K562 (cell line): Measurements from ENCODE around the gene FERMT3. TPM values are rescaled to one million over a fixed set of nuclear protein-coding genes. Genes with fewer than 3 reads are reported as not detected.
A peak's percentile ranks its signal among the peaks of the same experiment; 100 is the strongest.

Source experiments
- CBFA2T2 ChIP-seq: fragments of 450-650 bp; conservative IDR thresholded peaks from 2 replicates; pipeline ENCODE4 v1.6.1; 2017; ENCODE audit warnings: mild to moderate bottlenecking
- ELF1 ChIP-seq: fragments of 200-800 bp; sonication (Bioruptor generic); IDR thresholded peaks from 2 replicates; pipeline ENCODE4 v1.6.1; 2016; ENCODE audit warnings: missing genetic modification characterization, missing compliant biosample characterization
- ESRRB ChIP-seq: fragments of 250-450 bp; sonication (Bioruptor Pico); IDR thresholded peaks from 2 replicates; pipeline ENCODE4 v1.5.0; 2020; ENCODE audit warnings: mild to moderate bottlenecking, moderate library complexity, borderline replicate concordance
- ETV5 ChIP-seq: sonication (generic); formaldehyde crosslinking; IDR thresholded peaks from 2 replicates; pipeline ENCODE4 v1.4.0; 2020; ENCODE audit warnings: low read depth, mild to moderate bottlenecking, missing genetic modification reagents
- NCOA1 ChIP-seq: fragments of 450-650 bp; IDR thresholded peaks from 2 replicates; pipeline ENCODE4 v1.6.1; 2016; ENCODE audit warnings: low read depth
- NFATC3 ChIP-seq: fragments of 450-650 bp; IDR thresholded peaks from 2 replicates; pipeline ENCODE4 v1.6.1; 2017; ENCODE audit warnings: mild to moderate bottlenecking
- RBM22 ChIP-seq: fragments of 200-400 bp; formaldehyde crosslinking; IDR thresholded peaks from 2 replicates; pipeline ENCODE4 v1.6.1; 2018; ENCODE audit warnings: low read length, low read depth; ENCODE audit not compliant: poor library complexity, severe bottlenecking
- TARDBP ChIP-seq: fragments of 450-650 bp; IDR thresholded peaks from 2 replicates; pipeline ENCODE4 v1.6.1; 2016
- TRIM28 ChIP-seq: fragments of 450-650 bp; IDR thresholded peaks from 2 replicates; pipeline ENCODE4 v1.6.1; 2017
- YY1 ChIP-seq, 3 experiments: IDR thresholded peaks; 2 replicates each; pipeline ENCODE4 v1.6.1; 2011; ENCODE audit warnings: low read length in 2 of 3, mild to moderate bottlenecking in 2 of 3, moderate library complexity in 2 of 3, borderline replicate concordance in 1 of 3, control low read depth in 1 of 3, low read depth in 1 of 3; ENCODE audit not compliant: insufficient read depth in 3 of 3, insufficient replicate concordance in 2 of 3, control insufficient read depth in 1 of 3, insufficient read length in 1 of 3; ENCODE audit errors: extremely low read depth in 1 of 3
- ZNF232 ChIP-seq: sonication (generic); formaldehyde crosslinking; IDR thresholded peaks from 2 replicates; pipeline ENCODE4 v1.8.0; 2022; ENCODE audit warnings: mild to moderate bottlenecking, missing genetic modification reagents
- ZNF436 ChIP-seq: fragments of 250-450, 450-650 bp; sonication (Bioruptor Pico); formaldehyde crosslinking; IDR thresholded peaks from 2 replicates; pipeline ENCODE4 v1.7.0; 2020; ENCODE audit warnings: mild to moderate bottlenecking
- ZNF561 ChIP-seq: fragments of 450-650 bp; formaldehyde crosslinking; conservative IDR thresholded peaks from 2 replicates; pipeline ENCODE4 v1.4.0; 2020; ENCODE audit warnings: mild to moderate bottlenecking, moderate library complexity
- ZNF778 ChIP-seq: fragments of 450-650 bp; formaldehyde crosslinking; IDR thresholded peaks from 2 replicates; pipeline ENCODE4 v1.4.0; 2020; ENCODE audit warnings: mild to moderate bottlenecking, moderate library complexity
- polyA plus RNA-seq, 8 experiments: library from polyadenylated mRNA; depleted of rRNA in 4 of 8; stranded (reverse) in 5 of 8; unstranded in 3 of 8; fragments of >200 nt; fragmentation: Nextera tagmentation in 2 of 8; fragmentation: Illumina TruSeq in 1 of 8; extraction: Ambion mirVana in 2 of 8; extraction: Trizol in 1 of 8; gene quantifications; 2 replicates each; pipeline versions ENCODE4 v1.2.1 to v1.2.3, GENCODE V29; 2011 to 2014; ENCODE audit warnings: inconsistent platforms in 1 of 8, missing spikeins in 1 of 8
- total RNA-seq, 7 experiments: library from RNA; depleted of rRNA in 6 of 7; stranded (reverse); fragments of >200 nt in 6 of 7; fragmentation: Illumina TruSeq in 2 of 7; extraction: Trizol in 2 of 7; gene quantifications; 2 replicates each; pipeline versions ENCODE4 v1.2.1 to v1.2.3, GENCODE V29; 2011 to 2021; ENCODE audit warnings: low replicate concordance in 1 of 7
- TF ChIP-seq, protein P1 (sequence below): sonication (generic); formaldehyde crosslinking; IDR thresholded peaks from 2 replicates; pipeline ENCODE4 v1.8.0; 2022; ENCODE audit warnings: mild to moderate bottlenecking, missing genetic modification reagents
- TF ChIP-seq, protein P2 (sequence below), 3 experiments: IDR thresholded peaks in 2 of 3; conservative IDR thresholded peaks in 1 of 3; 2 replicates each; pipeline ENCODE4 v1.5.1; 2011 to 2012; ENCODE audit warnings: low read length in 3 of 3, mild to moderate bottlenecking in 3 of 3, control low read depth in 2 of 3, improper control_type of control experiment in 1 of 3, inconsistent platforms in 1 of 3, low read depth in 1 of 3, mixed read lengths in 1 of 3, moderate library complexity in 1 of 3; ENCODE audit not compliant: insufficient read depth in 2 of 3
- TF ChIP-seq, protein P3 (sequence below): IDR thresholded peaks from 2 replicates; pipeline ENCODE4 v1.6.1; 2011; ENCODE audit warnings: borderline replicate concordance, low read depth, mild to moderate bottlenecking, moderate library complexity, low read length; ENCODE audit not compliant: insufficient read depth, poor library complexity, severe bottlenecking
- TF ChIP-seq, protein P4 (sequence below): fragments of 450-650 bp; formaldehyde crosslinking; IDR thresholded peaks from 2 replicates; pipeline ENCODE4 v1.4.0; 2022; ENCODE audit warnings: mild to moderate bottlenecking, moderate library complexity
- TF ChIP-seq, protein P5 (sequence below): sonication (generic); formaldehyde crosslinking; IDR thresholded peaks from 2 replicates; pipeline ENCODE4 v1.9.0; 2022; ENCODE audit warnings: mild to moderate bottlenecking, missing genetic modification reagents

FERMT3 gene
- total and polyA plus RNA-seq, 9 of the 15 experiments (the other 6 are each of a cell fraction or from before 2014, with no cell fraction given) = 3.2 to 275 (median 79.7) TPM

DNA sequence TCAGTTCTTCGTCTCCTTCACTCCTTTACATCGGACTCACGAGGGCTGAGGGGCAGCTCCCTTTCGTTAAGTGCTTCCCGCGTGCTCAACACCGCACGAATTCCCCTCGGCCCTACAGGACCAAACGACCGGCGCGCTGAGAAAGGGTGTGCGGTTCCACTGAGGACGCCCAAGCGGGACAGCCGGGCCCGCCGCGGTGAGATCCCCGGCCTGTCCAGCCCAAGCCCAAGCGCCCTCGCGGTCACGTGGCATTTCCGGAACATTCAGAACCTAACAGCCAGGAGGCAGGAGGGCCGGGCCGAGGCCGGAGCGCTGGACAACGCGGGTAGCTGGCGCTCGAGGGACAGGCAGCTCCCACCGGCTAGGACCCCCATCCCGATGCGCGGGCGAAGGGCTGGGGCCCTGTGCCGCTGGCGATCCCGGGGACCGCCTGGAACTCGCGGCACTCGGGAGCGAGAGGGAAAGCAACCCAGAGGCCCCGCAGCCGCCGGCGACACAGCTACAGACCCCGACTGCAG lies 21.3 kb upstream of the FERMT3 start (continued):
- TF ChIP-seq, protein P1, sequence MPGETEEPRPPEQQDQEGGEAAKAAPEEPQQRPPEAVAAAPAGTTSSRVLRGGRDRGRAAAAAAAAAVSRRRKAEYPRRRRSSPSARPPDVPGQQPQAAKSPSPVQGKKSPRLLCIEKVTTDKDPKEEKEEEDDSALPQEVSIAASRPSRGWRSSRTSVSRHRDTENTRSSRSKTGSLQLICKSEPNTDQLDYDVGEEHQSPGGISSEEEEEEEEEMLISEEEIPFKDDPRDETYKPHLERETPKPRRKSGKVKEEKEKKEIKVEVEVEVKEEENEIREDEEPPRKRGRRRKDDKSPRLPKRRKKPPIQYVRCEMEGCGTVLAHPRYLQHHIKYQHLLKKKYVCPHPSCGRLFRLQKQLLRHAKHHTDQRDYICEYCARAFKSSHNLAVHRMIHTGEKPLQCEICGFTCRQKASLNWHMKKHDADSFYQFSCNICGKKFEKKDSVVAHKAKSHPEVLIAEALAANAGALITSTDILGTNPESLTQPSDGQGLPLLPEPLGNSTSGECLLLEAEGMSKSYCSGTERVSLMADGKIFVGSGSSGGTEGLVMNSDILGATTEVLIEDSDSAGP (CRISPR knock-in tag) = peak; percentile 70
- TF ChIP-seq ZNF778 (no peak), TRIM28 (no peak), ETV5 (CRISPR knock-in tag) (peak; percentile 62; the same call in 1 of the 2 replicates), ZNF436 (CRISPR knock-in tag) (no peak), NCOA1 (no peak), YY1 (IDR thresholded peaks at IDR 0.05; ENCODE audit: borderline replicate concordance in 1 of 3, control insufficient read depth in 1 of 3, extremely low read depth in 1 of 3, insufficient read depth in 3 of 3, insufficient read length in 1 of 3, insufficient replicate concordance in 2 of 3, low read depth in 1 of 3, low read length in 2 of 3) (peak in 1 of 3 experiments; percentile 72), ESRRB (CRISPR knock-in tag) (0 out of 2 replicates have a peak, but pooled peaks have one; percentile 56), RBM22 (peak; percentile 73), ZNF232 (CRISPR knock-in tag) (no peak), NFATC3 (no peak), TARDBP (0 out of 2 replicates have a peak, but pooled peaks have one; percentile 60), ELF1 (tag) (peak; percentile 64; the same call in 1 of the 2 replicates), ZNF561 (0 out of 2 replicates have a peak, but pooled peaks have one; percentile 76), CBFA2T2 (peak; percentile 59)
- TF ChIP-seq, protein P2, sequence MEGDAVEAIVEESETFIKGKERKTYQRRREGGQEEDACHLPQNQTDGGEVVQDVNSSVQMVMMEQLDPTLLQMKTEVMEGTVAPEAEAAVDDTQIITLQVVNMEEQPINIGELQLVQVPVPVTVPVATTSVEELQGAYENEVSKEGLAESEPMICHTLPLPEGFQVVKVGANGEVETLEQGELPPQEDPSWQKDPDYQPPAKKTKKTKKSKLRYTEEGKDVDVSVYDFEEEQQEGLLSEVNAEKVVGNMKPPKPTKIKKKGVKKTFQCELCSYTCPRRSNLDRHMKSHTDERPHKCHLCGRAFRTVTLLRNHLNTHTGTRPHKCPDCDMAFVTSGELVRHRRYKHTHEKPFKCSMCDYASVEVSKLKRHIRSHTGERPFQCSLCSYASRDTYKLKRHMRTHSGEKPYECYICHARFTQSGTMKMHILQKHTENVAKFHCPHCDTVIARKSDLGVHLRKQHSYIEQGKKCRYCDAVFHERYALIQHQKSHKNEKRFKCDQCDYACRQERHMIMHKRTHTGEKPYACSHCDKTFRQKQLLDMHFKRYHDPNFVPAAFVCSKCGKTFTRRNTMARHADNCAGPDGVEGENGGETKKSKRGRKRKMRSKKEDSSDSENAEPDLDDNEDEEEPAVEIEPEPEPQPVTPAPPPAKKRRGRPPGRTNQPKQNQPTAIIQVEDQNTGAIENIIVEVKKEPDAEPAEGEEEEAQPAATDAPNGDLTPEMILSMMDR (IDR thresholded peaks at IDR 0.05 in 2 of 3, conservative IDR thresholded peaks at IDR 0.05 in 1 of 3; ENCODE audit: insufficient read depth in 2 of 3, low read depth in 1 of 3, low read length in 3 of 3) = peak; percentile 26 to 71 (median 38); a peak in 5 of 6 replicates
- TF ChIP-seq, protein P3, sequence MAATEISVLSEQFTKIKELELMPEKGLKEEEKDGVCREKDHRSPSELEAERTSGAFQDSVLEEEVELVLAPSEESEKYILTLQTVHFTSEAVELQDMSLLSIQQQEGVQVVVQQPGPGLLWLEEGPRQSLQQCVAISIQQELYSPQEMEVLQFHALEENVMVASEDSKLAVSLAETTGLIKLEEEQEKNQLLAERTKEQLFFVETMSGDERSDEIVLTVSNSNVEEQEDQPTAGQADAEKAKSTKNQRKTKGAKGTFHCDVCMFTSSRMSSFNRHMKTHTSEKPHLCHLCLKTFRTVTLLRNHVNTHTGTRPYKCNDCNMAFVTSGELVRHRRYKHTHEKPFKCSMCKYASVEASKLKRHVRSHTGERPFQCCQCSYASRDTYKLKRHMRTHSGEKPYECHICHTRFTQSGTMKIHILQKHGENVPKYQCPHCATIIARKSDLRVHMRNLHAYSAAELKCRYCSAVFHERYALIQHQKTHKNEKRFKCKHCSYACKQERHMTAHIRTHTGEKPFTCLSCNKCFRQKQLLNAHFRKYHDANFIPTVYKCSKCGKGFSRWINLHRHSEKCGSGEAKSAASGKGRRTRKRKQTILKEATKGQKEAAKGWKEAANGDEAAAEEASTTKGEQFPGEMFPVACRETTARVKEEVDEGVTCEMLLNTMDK = no peak
- TF ChIP-seq, protein P4, sequence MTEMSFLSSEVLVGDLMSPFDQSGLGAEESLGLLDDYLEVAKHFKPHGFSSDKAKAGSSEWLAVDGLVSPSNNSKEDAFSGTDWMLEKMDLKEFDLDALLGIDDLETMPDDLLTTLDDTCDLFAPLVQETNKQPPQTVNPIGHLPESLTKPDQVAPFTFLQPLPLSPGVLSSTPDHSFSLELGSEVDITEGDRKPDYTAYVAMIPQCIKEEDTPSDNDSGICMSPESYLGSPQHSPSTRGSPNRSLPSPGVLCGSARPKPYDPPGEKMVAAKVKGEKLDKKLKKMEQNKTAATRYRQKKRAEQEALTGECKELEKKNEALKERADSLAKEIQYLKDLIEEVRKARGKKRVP (CRISPR knock-in tag) = 0 out of 2 replicates have a peak, but pooled peaks have one; percentile 48
- TF ChIP-seq, protein P5, sequence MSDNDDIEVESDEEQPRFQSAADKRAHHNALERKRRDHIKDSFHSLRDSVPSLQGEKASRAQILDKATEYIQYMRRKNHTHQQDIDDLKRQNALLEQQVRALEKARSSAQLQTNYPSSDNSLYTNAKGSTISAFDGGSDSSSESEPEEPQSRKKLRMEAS = peak; percentile 92
